Superior temporal gyrus (tissue), 1 donor: Measurements from ENCODE around the gene GNG4.
"Not testable (repeated sequence)": the region's sequence is repeated elsewhere in the genome, so short reads cannot be mapped to it uniquely, and the experiment has no call there.

Experiments used
- DNase-seq: peaks from one replicate; pipeline ENCODE4 v3.0.0-alpha.2; 2016; ENCODE audit errors: extremely low spot score

Gene GNG4

DNA sequence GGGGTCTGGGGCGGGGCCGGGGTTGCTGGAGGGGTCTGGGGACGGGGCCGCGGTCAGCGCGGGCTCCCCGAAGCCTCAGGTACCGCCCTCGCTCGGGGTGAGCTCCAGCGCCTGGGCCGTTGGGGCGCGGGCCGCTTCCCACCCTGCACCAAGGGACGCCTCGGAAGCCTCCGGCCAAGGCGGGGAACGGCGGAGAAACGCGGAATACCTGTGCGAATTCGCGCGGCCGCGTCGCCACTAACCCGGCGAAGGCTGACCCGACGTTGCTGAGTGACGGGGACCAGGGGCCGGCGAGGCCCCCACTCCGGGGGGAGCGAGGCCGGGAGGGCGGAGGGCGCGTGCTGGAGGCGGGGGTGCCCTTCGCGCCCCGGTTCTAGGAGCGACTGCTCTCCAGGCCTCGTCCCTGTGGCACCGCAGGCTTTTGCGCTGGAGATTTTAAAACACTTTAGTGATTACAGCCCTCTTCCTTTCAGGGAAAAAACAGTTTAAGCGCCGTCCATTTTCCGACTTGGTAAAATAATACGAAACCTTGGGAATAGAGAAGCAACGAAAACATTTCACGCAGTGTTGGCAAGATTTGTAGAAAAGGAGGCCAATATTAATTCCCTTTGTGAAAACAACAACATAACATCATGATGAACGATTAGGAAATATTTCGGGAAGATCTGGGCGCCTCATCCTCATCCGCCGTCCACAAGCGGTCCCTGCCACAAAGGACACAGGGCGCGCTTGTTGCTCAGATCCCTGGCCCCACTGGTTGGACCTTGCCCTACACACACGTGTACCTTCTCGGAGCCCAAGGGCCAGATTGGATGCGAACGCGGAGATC is 971 bp upstream of the GNG4 start:
- no peak for DNase-seq

DNA sequence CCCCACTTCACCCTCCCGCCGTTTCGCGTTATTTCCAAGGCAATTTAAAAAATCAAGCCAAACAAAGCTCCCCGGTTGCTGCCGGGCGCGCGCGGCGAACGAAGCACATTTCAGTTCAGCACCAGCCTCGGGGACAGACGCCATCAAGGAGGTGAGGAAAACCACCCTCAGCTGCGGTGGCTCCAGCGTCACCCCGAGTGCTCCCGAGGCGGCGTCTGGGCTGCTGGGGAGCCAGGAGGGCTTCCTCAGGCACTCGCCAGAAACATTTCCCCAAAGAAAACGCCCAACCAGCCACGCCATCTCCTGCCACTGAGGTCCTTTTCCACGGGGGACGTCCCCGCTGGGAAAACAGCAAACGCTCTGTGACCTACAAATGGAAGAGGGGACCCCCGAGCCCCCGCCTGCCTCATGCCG is 623 bp downstream of the GNG4 start:
- no peak for DNase-seq

GRCh38 chr1:235648407-235648907 is 1.1 kb downstream of the GNG4 start:
- DNase-seq, result no peak

DNA sequence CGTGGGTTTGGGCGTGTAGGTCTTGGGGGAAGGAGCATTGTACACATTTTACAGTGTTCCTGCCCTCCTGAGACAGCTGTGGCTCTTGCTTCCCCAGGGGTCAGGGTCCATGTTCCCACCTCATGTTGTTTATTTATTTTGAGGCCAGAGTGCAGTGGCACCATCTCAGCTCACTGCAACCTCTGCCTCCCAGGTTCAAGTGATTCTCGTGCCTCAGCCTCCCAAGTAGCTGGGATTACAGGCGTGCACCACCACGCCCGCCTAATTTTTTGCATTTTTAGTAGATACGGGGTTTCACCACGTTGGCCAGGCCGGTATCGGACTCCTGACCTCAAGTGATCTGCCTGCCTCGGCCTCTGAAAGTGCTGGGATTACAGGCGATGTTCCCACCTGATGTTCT is 2.0 kb downstream of the GNG4 start:
- DNase-seq, result not testable (repeated sequence)

GRCh38 chr1:235646463-235646862 is 3.1 kb downstream of the GNG4 start:
- no peak for DNase-seq

GRCh38 chr1:235644693-235645305 is 4.8 kb downstream of the GNG4 start:
- no peak for DNase-seq

GRCh38 chr1:235643837-235644692 is 5.5 kb downstream of the GNG4 start:
- DNase-seq, result no peak

- DNase-seq, result no peak
Observed at GRCh38 chr1:235642943-235643371, 6.6 kb downstream of the GNG4 start.

DNA sequence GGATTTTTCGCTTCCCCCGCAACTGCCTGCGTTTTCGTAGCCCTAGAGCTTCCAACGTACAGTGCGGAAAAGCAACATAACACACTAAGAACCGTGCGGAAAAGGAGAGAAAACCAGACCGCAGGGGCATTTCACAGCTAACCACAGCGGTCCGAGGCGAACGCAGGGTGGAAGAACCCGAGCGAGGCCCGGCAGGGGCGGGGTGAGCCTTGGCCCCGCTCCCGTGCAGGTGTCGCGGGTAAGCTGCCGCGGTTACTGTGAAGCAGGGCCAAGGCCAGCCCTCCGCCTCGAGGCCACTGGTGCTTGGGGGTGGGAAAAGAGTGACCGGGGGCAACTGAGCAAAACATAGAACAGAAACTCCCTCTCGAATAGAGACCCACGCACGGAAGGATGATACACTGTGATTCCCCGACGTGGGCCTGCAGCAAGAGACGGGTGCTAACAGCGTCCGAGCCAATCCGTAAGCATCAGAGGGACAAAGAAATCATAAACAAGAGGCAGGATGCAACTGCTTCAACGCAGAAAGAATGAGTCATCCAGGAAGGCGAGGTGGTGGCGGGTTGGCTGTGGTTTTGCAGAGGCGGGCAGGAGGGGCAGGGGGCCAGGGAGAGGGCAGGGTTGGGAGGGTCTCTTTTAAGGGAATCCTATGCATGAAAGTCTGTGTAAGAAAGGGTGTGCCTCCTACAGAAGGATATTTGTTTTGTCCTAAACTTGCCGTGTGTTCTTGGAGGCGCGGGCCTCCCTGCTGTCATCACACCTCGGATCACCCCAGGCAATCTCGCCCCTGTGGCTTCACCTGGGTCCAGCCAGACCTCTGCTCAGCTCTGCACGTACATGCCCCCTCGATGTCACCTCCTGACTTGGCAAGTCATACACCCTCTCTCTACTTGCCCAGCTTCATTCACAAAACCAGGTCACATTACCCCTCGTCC is 7.3 kb downstream of the GNG4 start:
- DNase-seq, result no peak

DNA sequence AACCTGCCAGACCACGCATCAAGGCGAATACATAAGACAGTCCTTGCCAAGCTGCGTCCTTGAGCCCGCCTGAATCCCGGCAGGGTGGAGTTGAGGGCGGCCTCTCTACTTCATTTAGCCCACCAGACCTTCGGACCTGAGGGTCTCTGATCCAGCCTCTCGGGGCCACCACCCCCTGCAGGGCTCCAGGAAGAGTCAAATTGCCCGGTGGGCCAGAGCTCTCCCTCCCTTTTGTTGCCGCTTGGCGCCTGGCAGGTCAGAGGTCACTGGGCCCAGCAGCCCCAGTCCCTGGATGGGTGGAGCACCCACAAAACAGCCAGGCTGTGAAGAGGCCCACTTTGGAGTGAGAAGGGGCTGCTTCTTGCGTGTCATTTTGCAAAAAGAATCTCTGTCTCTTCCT is 9.0 kb downstream of the GNG4 start:
- DNase-seq, result no peak

GRCh38 chr1:235639226-235640205 is 10.1 kb downstream of the GNG4 start:
- no peak for DNase-seq

DNA sequence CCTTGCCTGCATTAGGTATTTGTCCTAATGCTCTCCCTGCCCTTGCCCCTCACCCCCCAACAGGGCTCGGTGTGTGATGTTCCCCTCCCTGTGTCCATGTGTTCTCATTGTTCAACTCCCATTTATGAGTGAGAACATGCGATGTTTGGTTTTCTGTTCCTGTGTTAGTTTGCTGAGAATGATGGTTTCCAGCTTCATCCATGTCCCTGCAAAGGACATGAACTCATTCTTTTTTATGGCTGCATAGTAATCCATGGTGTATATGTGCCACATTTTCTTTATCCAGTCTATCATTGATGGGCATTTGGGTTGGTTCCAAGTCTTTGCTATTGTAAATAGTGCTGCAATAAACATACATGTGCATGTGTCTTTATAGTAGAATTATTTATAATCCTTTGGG is 11.0 kb downstream of the GNG4 start:
- not testable (repeated sequence) for DNase-seq

GRCh38 chr1:235637756-235638534 is 11.6 kb downstream of the GNG4 start:
- DNase-seq, result no peak

- DNase-seq, result no peak
Observed at GRCh38 chr1:235635938-235636662, 13.5 kb downstream of the GNG4 start.

DNA sequence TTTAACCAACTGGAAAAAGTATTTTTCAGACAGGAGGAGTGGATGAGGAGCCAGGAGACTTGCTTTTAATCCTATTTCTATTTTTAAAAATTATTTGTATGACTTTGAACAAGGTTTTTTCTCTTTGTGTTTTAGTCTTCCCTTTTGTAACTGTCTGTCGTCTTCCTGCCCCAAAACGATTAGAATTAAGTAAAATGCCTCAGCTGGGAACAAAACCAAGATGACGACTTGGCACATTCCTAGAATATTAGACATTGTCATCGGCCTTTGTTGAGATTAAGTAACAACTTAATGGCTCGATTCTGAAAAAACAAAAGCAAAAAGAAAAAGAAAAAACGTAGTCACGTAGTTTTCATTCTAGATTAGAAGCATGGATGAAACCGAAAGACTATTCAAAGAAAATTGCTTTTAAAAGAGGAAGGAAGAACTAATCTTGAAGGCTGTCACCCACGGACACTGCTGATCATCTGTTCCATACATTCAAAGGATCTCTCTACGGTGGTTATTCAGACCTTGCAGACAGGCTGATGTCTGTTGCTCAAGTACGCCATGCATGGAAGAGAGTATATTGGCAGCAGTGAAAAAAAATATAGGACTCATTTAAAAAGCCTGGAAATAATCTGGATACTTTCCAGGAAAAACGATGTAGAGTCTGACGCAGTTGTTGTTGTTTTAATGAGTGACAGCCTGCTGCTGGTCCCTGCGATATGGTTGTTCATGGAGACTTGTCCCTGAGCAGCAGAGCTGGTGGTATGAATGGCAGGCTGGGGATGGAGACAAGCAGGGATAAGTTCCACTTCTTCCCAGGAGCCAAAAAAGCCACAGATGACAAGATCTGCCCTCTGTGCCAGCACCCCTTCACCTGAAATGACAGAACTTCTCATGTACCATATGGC is 16.8 kb downstream of the GNG4 start:
- no peak for DNase-seq

DNA sequence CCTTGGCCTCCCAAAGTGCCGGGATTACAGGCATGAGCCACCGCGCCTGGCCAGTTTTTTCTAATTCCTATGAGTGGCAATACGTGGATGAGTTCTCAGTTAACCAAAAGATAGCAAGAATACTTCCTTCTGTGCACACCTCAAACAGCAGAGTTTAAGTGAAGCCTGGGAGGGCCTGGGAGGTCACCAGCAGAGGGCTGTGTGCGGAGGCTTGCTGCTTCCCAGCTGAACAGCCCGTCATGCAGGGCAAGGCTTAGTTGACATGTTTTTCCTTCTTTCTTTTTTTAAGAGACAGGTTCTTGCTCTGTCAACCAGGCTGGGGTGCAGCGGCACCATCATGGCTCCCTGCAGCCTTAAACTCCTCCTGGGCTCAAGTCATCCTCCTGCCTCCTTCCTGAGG is 17.8 kb downstream of the GNG4 start:
- DNase-seq, result no peak

DNA sequence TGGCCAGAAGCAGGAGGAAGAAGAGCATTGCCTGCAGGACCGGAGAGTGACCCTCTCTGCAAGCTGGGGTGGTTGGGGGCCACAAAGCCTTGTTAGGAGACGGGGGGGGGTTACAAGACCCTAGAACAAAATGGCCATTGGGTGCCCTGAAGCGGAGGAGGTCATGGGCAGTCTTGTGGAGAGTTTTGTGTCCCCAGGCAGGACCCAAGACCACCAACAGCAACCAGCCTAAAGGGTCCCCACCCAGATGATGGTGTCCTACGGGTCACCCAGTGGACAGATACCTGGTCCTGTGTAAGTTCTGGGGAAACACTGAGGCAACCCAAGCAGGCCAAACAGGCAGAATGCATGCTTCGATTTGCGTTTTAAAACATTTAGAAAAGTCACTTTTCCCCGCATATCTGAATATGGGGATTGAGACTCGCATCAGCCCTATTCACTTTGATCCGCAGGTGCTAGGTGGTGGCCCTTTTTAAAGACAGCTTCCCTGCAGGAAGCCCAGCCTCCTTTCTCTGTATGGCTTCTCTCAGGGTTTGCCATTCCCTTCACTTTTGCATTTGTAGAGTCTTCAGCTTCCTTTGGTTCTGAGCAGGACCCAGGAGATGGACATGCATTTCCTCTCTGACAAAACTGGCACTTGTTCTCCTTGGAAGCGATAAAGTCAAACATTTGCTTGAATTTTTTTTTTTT is 21.1 kb downstream of the GNG4 start:
- DNase-seq, result no peak
